Progenitor cell of endocrine pancreas (in vitro differentiated cells): ENCODE measurements around the gene CD300LB. TPM values are rescaled to one million over a fixed set of nuclear protein-coding genes. Genes with fewer than 3 reads are reported as not detected.
"Not testable (repeated sequence)": the region's sequence is repeated elsewhere in the genome, so short reads cannot be mapped to it uniquely, and the experiment has no call there.

Source experiments
- DNase-seq: peaks from one replicate; pipeline ENCODE4 v3.0.0; 2021; ENCODE audit warnings: low spot score; ENCODE audit not compliant: unreplicated experiment
- H3K27ac Mint-ChIP-seq: 2 replicates; pipeline ENCODE4 v1.8.0; 2021; ENCODE audit warnings: mild to moderate bottlenecking, moderate library complexity, mixed read lengths
- H3K27me3 Mint-ChIP-seq: 2 replicates; pipeline ENCODE4 v1.8.0; 2021; ENCODE audit warnings: mixed read lengths
- H3K36me3 Mint-ChIP-seq: 2 replicates; pipeline ENCODE4 v1.8.0; 2022; ENCODE audit warnings: mixed read lengths; ENCODE audit not compliant: insufficient read depth
- H3K4me1 Mint-ChIP-seq: 2 replicates; pipeline ENCODE4 v1.8.0; 2021; ENCODE audit warnings: low read depth, mixed read lengths
- H3K4me3 Mint-ChIP-seq: 2 replicates; pipeline ENCODE4 v1.8.0; 2021; ENCODE audit warnings: low read depth, mild to moderate bottlenecking, moderate library complexity, mixed read lengths
- H3K9me3 Mint-ChIP-seq: 2 replicates; pipeline ENCODE4 v1.8.0; 2021; ENCODE audit warnings: low read depth, mixed read lengths
- CTCF ChIP-seq: fragments of 200-600 bp; sonication (generic); IDR thresholded peaks from one replicate; pipeline ENCODE4 v1.5.0; 2021; ENCODE audit warnings: antibody characterized with exemption, mild to moderate bottlenecking; ENCODE audit not compliant: unreplicated experiment
- total RNA-seq: library from RNA; stranded (reverse); gene quantifications from 2 replicates; pipeline ENCODE4 v1.2.1, GENCODE V29; 2021

Gene CD300LB
- total RNA-seq, 1 donor from 2014 or later: not detected

- no peak for DNase-seq
- Mint-ChIP-seq H3K4me1 (peaks cover 12% of the 10 kb centered on the region), H3K4me3 (no peak overlapping the region), H3K27ac (no peak overlapping the region), H3K36me3 (no peaks in the 10 kb centered on the region), H3K27me3 (no peaks in the 10 kb centered on the region), H3K9me3 (peaks cover 10% of the 10 kb centered on the region)
- no peak for TF ChIP-seq CTCF
Observed at GRCh38 chr17:74490716-74491115, 40.6 kb downstream of the CD300LB start.

- H3K4me1 Mint-ChIP-seq, H3K4me3 Mint-ChIP-seq, DNase-seq, H3K36me3 Mint-ChIP-seq, H3K27me3 Mint-ChIP-seq, H3K27ac Mint-ChIP-seq: not testable (repeated sequence)
- H3K9me3 Mint-ChIP-seq: peaks cover 10% of the 10 kb centered on the region
Observed at GRCh38 chr17:74488276-74488675, 43.0 kb downstream of the CD300LB start.

GRCh38 chr17:74485841-74486240, 45.4 kb downstream of the CD300LB start:
- no peak for DNase-seq
- Mint-ChIP-seq H3K27ac (no peak overlapping the region), H3K36me3 (no peaks in the 10 kb centered on the region), H3K4me3 (no peak overlapping the region), H3K27me3 (peaks cover 9% of the 10 kb centered on the region), H3K9me3 (peaks cover 10% of the 10 kb centered on the region), H3K4me1 (no peaks in the 10 kb centered on the region)
- no peak for TF ChIP-seq CTCF

GRCh38 chr17:74485022-74485743, 46.1 kb downstream of the CD300LB start:
- Mint-ChIP-seq H3K36me3 (no peaks in the 10 kb centered on the region), H3K4me3 (no peak overlapping the region), H3K27ac (no peak overlapping the region), H3K27me3 (peaks cover 12% of the 10 kb centered on the region), H3K4me1 (no peaks in the 10 kb centered on the region), H3K9me3 (peaks cover 10% of the 10 kb centered on the region)
- no peak for DNase-seq
- no peak for TF ChIP-seq CTCF

- no peaks in the 10 kb centered on the region for H3K36me3 Mint-ChIP-seq
- H3K4me1 Mint-ChIP-seq: no peaks in the 10 kb centered on the region
- no peak overlapping the region for H3K4me3 Mint-ChIP-seq
- H3K9me3 Mint-ChIP-seq: peaks cover 6% of the 10 kb centered on the region
- H3K27me3 Mint-ChIP-seq: peaks cover 12% of the 10 kb centered on the region
- no peak overlapping the region for H3K27ac Mint-ChIP-seq
- DNase-seq: no peak
- no peak for TF ChIP-seq CTCF
Observed at GRCh38 chr17:74484066-74484465, 47.2 kb downstream of the CD300LB start.

- Mint-ChIP-seq H3K4me3 (no peak overlapping the region), H3K27ac (no peak overlapping the region), H3K9me3 (no peaks in the 10 kb centered on the region), H3K4me1 (no peaks in the 10 kb centered on the region), H3K27me3 (peaks cover 12% of the 10 kb centered on the region), H3K36me3 (no peaks in the 10 kb centered on the region)
- TF ChIP-seq CTCF: no peak
- no peak for DNase-seq
Observed at GRCh38 chr17:74481621-74482020, 49.7 kb downstream of the CD300LB start.
